IPS-18a (cell line): Measurements from ENCODE around the gene PLEKHG7.

Experiments used
- H3K27ac ChIP-seq: one replicate; pipeline ENCODE4 v1.5.1; 2013; ENCODE audit warnings: low read length
- H3K27me3 ChIP-seq: one replicate; pipeline ENCODE4 v1.6.1; 2013; ENCODE audit warnings: mild to moderate bottlenecking, low read length; ENCODE audit not compliant: control insufficient read depth, insufficient read depth
- H3K36me3 ChIP-seq: one replicate; pipeline ENCODE4 v1.6.1; 2013; ENCODE audit warnings: low read depth, low read length; ENCODE audit not compliant: control insufficient read depth
- H3K4me1 ChIP-seq: one replicate; pipeline ENCODE4 v1.6.1; 2013; ENCODE audit warnings: low read depth, low read length; ENCODE audit not compliant: control insufficient read depth
- H3K4me3 ChIP-seq: one replicate; pipeline ENCODE4 v1.5.1; 2013; ENCODE audit warnings: low read length
- H3K9ac ChIP-seq: one replicate; pipeline ENCODE4 v1.6.1; 2013; ENCODE audit warnings: mild to moderate bottlenecking, low read length, moderate library complexity
- H3K9me3 ChIP-seq: one replicate; pipeline ENCODE4 v1.6.1; 2013; ENCODE audit warnings: low read depth, low read length; ENCODE audit not compliant: control insufficient read depth

The PLEKHG7 gene

GRCh38 chr12:92753976-92754885 lies 51.4 kb downstream of the PLEKHG7 start:
- Histone ChIP-seq H3K4me3 (no peak overlapping the region), H3K27me3 (no peaks in the 10 kb centered on the region), H3K9ac (no peak overlapping the region), H3K36me3 (no peaks in the 10 kb centered on the region), H3K9me3 (no peaks in the 10 kb centered on the region), H3K27ac (no peak overlapping the region), H3K4me1 (no peaks in the 10 kb centered on the region)

GRCh38 chr12:92756898-92757596 lies 54.3 kb downstream of the PLEKHG7 start:
- no peak overlapping the region for H3K4me3 ChIP-seq
- H3K27me3 ChIP-seq, result no peaks in the 10 kb centered on the region
- no peaks in the 10 kb centered on the region for H3K36me3 ChIP-seq
- H3K4me1 ChIP-seq, result peaks cover 4% of the 10 kb centered on the region
- H3K9me3 ChIP-seq, result no peaks in the 10 kb centered on the region
- H3K27ac ChIP-seq, result no peak overlapping the region
- H3K9ac ChIP-seq, result no peak overlapping the region

GRCh38 chr12:92757597-92758121 lies 54.9 kb downstream of the PLEKHG7 start:
- Histone ChIP-seq H3K4me3 (no peak overlapping the region), H3K36me3 (no peaks in the 10 kb centered on the region), H3K9ac (no peak overlapping the region), H3K4me1 (peaks cover 4% of the 10 kb centered on the region), H3K27me3 (no peaks in the 10 kb centered on the region), H3K9me3 (no peaks in the 10 kb centered on the region), H3K27ac (no peak overlapping the region)

- H3K9ac ChIP-seq, result no peak overlapping the region
- no peaks in the 10 kb centered on the region for H3K9me3 ChIP-seq
- H3K27me3 ChIP-seq, result no peaks in the 10 kb centered on the region
- no peak overlapping the region for H3K27ac ChIP-seq
- H3K4me3 ChIP-seq, result no peak overlapping the region
- H3K4me1 ChIP-seq, result peaks cover 4% of the 10 kb centered on the region
- no peaks in the 10 kb centered on the region for H3K36me3 ChIP-seq
Observed at GRCh38 chr12:92759634-92760268, 57.0 kb downstream of the PLEKHG7 start.

- H3K36me3 ChIP-seq, result no peaks in the 10 kb centered on the region
- H3K9ac ChIP-seq, result no peak overlapping the region
- no peaks in the 10 kb centered on the region for H3K9me3 ChIP-seq
- no peak overlapping the region for H3K4me3 ChIP-seq
- peaks cover 9% of the 10 kb centered on the region for H3K4me1 ChIP-seq
- H3K27me3 ChIP-seq, result no peaks in the 10 kb centered on the region
- H3K27ac ChIP-seq, result no peak overlapping the region
Observed at GRCh38 chr12:92762773-92763172, 60.0 kb downstream of the PLEKHG7 start.

GRCh38 chr12:92764831-92765230 lies 62.0 kb downstream of the PLEKHG7 start:
- Histone ChIP-seq H3K27me3 (no peaks in the 10 kb centered on the region), H3K9ac (no peak overlapping the region), H3K4me3 (no peak overlapping the region), H3K36me3 (no peaks in the 10 kb centered on the region), H3K27ac (no peak overlapping the region), H3K4me1 (peaks cover 9% of the 10 kb centered on the region), H3K9me3 (no peaks in the 10 kb centered on the region)

GRCh38 chr12:92765871-92766270 lies 63.1 kb downstream of the PLEKHG7 start:
- Histone ChIP-seq H3K36me3 (no peaks in the 10 kb centered on the region), H3K4me3 (no peak overlapping the region), H3K9me3 (no peaks in the 10 kb centered on the region), H3K9ac (no peak overlapping the region), H3K4me1 (peaks cover 9% of the 10 kb centered on the region), H3K27ac (no peak overlapping the region), H3K27me3 (no peaks in the 10 kb centered on the region)

- Histone ChIP-seq H3K4me1 (peaks cover 5% of the 10 kb centered on the region), H3K36me3 (no peaks in the 10 kb centered on the region), H3K4me3 (no peak overlapping the region), H3K9ac (no peak overlapping the region), H3K9me3 (no peaks in the 10 kb centered on the region), H3K27ac (no peak overlapping the region), H3K27me3 (no peaks in the 10 kb centered on the region)
Observed at GRCh38 chr12:92769124-92769901, 66.5 kb downstream of the PLEKHG7 start.

- H3K9ac ChIP-seq, result no peak overlapping the region
- no peak overlapping the region for H3K4me3 ChIP-seq
Observed at GRCh38 chr12:92771001-92771400, 68.2 kb downstream of the PLEKHG7 start.

GRCh38 chr12:92775416-92775815 lies 72.6 kb downstream of the PLEKHG7 start:
- Histone ChIP-seq H3K9me3 (no peaks in the 10 kb centered on the region), H3K36me3 (peaks cover 5% of the 10 kb centered on the region), H3K9ac (no peak overlapping the region), H3K4me1 (peaks cover 10% of the 10 kb centered on the region), H3K27ac (no peak overlapping the region), H3K4me3 (no peak overlapping the region), H3K27me3 (no peaks in the 10 kb centered on the region)

More at GRCh38 chr12:92771001-92771400, 68.2 kb downstream of the PLEKHG7 start:
- Histone ChIP-seq H3K27me3 (no peaks in the 10 kb centered on the region), H3K27ac (no peak overlapping the region), H3K36me3 (no peaks in the 10 kb centered on the region), H3K4me1 (peaks cover 2% of the 10 kb centered on the region), H3K9me3 (no peaks in the 10 kb centered on the region)

GRCh38 chr12:92778525-92778924 lies 75.7 kb downstream of the PLEKHG7 start:
- Histone ChIP-seq H3K27ac (no peak overlapping the region), H3K4me3 (no peak overlapping the region), H3K4me1 (peaks cover 10% of the 10 kb centered on the region), H3K9ac (no peak overlapping the region), H3K9me3 (no peaks in the 10 kb centered on the region), H3K36me3 (peaks cover 5% of the 10 kb centered on the region), H3K27me3 (no peaks in the 10 kb centered on the region)
